Cardiac fibroblast (primary cell): ENCODE results near the gene EEFSEC.
A peak's percentile ranks its signal among the peaks of the same experiment; 100 is the strongest.

Experiments
- DNase-seq, 2 donors: peaks; one replicate each; pipeline versions ENCODE4 v3.0.0 to v3.0.0-alpha.2; 2010; ENCODE audit warnings: low read depth in 2 of 2
- H3K4me3 ChIP-seq, 2 donors: replicated peaks in 1 of 2; 1 replicate in 1 of 2; 2 replicates in 1 of 2; pipeline ENCODE4 v1.5.1; 2011; ENCODE audit warnings: low read depth in 2 of 2, low read length in 2 of 2, mild to moderate bottlenecking in 2 of 2, moderate library complexity in 1 of 2
- TF ChIP-seq, protein P1 (sequence below): IDR thresholded peaks from one replicate; pipeline ENCODE4 v1.5.1; 2011; ENCODE audit warnings: low read depth, mild to moderate bottlenecking, low read length, inconsistent platforms

EEFSEC gene

GRCh38 chr3:128174675-128175590 lies 21.7 kb downstream of the EEFSEC start:
- TF ChIP-seq, protein P1, sequence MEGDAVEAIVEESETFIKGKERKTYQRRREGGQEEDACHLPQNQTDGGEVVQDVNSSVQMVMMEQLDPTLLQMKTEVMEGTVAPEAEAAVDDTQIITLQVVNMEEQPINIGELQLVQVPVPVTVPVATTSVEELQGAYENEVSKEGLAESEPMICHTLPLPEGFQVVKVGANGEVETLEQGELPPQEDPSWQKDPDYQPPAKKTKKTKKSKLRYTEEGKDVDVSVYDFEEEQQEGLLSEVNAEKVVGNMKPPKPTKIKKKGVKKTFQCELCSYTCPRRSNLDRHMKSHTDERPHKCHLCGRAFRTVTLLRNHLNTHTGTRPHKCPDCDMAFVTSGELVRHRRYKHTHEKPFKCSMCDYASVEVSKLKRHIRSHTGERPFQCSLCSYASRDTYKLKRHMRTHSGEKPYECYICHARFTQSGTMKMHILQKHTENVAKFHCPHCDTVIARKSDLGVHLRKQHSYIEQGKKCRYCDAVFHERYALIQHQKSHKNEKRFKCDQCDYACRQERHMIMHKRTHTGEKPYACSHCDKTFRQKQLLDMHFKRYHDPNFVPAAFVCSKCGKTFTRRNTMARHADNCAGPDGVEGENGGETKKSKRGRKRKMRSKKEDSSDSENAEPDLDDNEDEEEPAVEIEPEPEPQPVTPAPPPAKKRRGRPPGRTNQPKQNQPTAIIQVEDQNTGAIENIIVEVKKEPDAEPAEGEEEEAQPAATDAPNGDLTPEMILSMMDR: no peak
- DNase-seq: peak in 1 of 2 donors; percentile 20
- no peak overlapping the region for H3K4me3 ChIP-seq

- DNase-seq: no peak
- TF ChIP-seq, protein P1: no peak
- H3K4me3 ChIP-seq: no peak overlapping the region
Observed at GRCh38 chr3:128175768-128176167, 22.5 kb downstream of the EEFSEC start.

DNA sequence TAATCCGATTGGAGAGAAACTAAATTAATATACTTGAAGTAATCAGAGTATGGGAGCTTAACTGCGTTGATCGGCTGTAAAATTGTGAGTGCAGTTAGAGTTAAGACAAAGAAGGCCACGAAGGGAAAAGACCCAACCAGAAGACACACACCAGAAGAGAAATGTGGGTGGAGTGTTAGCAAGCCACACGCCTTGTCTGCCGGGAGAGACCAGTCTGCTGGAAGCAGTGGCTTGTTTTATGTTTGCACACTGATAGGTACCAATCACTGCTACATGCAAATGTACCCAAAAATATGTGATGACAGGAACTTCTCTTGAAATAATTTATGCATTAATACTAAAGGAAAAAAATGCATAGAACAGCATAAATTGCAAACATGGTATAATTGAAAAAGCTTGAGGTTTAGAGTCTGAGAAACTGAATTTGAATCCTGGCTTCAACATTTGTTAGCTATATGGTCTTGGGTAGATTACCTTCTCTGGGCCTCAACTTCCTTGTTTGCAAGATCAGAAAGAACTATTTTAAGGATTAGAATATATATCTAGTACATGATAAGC lies 23.1 kb downstream of the EEFSEC start:
- TF ChIP-seq, protein P1: no peak
- no peak for DNase-seq
- no peak overlapping the region for H3K4me3 ChIP-seq

DNA sequence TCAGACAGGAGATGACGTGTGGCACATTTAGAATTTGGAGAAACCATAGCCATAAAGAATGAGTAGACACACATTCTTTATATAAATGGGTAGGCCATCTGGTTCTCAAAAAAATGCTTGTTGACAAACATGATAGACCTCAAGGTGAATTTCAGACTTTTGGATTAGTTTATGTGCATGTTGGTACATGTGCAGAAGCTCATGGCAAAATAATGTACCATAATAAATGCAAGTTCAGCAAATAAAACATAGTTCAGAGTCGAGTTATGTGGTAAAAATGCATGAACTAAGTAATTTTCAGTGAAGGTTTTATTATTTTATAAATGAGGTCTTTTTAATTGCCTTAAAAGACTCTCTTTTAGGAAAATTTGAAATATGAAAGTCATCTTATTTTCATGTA lies 24.6 kb downstream of the EEFSEC start:
- peak overlapping the region in 1 of 2 donors; percentile 29 for H3K4me3 ChIP-seq
- TF ChIP-seq, protein P1: no peak
- peak in 1 of 2 donors; percentile 9 for DNase-seq

DNA sequence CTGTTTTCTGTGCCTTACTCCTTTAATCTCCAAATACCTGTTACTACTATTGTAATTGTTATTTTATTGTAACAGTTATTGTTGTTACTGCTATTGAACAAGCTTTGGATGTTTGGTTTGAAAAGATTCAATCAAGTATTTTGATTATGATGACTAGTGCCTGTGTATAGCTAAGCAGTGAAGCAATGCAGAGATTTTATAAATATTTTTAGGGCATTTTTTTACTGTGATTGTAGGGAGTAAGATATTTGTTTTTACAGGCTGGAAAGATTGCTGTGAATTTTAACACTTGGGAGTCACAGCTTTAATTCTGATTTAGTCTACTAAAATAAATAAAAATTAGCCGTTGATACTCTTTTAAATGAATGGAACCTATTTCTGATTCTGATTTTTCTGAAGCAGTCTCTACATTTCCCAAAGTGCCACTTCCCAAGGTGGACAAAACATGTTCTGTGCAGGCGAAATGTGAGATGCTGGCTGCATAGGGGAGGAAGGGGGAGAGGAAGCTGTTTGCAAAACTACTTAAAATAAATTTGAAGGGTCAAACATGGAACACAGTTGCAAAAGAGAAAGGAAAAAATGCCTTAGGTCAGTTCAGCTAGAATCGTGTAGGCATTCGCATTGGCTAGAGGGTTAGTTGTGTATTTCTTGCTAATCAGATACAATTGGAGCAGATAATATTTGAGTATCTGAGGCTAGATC lies 25.7 kb downstream of the EEFSEC start:
- TF ChIP-seq, protein P1: no peak
- H3K4me3 ChIP-seq: peak overlapping the region in 1 of 2 donors; percentile 29
- peak; percentile 18 to 20 for DNase-seq

- peak in 1 of 2 donors; percentile 15 for DNase-seq
- H3K4me3 ChIP-seq: peak overlapping the region in 1 of 2 donors; percentile 27
- TF ChIP-seq, protein P1: no peak
Observed at GRCh38 chr3:128179484-128179819, 26.2 kb downstream of the EEFSEC start.
